HG03342 (cell line): Measurements from ENCODE around the gene MTMR6.

Source experiments
- ATAC-seq: cut with Tn5 transposase; IDR thresholded peaks from one replicate; pipeline ENCODE4 v1.9.1; 2021; ENCODE audit warnings: mild to moderate bottlenecking, moderate library complexity; ENCODE audit not compliant: unreplicated experiment

Gene MTMR6

DNA sequence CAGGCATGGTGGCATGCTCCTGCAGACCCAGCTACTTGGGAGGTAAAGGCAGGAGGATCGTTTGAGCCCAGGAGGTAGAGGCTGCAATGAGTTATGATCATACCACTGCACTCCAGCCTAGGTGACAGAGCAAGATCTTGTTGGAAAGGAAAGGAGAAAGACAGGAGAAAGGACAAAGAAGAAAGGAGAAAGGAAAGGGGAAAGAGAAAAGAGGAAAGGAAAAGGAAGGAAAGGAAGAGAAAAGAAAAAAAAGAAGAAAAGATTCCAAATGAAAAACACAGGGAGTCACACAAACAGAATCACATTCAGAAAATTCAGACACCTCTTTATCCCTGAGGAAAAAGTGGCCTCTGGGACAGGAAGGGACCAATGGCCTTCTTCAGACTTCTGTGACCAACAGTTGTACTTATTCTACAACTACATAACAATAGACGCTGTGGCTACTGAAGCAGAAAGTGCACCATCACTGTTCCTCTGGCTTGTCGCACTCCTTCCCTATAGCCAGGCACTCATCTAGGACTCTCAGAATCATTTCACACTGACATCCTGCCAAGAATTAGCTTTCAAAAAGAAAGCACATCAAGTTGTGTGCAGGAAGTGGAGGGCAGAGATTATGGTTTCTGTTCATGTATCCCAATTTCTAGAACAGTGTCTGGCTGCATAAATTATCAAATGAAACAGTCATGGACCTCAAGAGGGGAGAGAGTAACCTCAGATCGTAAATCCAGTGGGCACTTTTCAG lies 5.9 kb downstream of the MTMR6 start:
- peak; percentile 65 for ATAC-seq

DNA sequence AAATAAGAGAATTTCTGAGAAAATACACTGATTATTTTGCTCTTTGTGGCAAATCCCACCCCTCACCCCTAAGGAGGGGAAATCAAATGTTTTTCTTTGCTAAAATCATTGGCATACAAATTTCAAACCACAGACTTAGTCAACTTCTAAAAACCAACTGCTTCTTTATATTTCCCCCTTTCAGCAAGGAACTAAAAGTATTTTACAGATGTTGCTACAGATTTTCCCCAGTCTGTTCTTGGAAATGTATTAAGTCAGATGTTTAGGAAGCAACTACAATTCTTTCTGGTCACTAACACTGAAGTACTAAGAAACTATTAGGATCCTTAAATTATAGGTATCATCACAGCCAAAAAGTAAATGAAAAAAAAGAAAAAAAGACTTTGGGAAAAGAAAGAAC lies 6.9 kb downstream of the MTMR6 start:
- no peak for ATAC-seq

DNA sequence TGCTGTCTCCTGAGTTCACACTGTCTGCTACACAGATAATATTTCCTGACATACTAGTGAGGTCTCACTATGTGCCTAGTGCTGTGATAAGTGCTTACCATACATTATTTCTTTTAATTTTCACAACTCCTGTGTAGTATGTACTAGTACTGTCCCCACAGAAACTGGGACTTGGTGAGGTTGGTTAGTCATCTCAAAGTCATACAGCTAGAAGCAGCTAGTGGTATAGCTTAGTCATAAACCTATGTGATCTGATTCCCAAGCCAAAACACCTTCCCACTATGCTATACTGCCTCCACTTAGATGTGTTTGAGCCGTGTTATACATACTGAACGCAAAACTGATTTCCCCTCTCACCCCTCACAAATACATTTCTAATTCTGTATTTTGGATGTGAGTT lies 10.5 kb downstream of the MTMR6 start:
- ATAC-seq, result no peak

DNA sequence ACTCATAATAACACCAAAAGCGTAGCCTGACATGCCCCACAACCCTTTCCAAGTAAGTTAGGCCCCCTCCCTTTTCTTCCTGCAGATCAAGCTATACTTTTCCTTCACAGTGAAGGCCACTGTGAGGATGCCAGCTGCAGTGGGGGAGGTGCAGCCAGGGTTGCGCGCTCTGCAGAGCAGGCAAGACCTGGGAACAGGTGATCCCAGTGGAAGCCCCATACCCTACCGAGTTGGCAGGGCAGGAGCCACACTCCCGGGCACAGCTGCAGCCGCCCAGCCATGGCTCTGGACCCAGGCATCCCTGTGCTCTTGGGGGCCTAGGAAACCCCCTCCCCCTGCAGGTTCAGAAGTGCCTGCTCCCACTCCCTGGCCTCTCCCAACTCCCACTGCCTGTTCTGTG lies 18.7 kb downstream of the MTMR6 start:
- no peak for ATAC-seq

DNA sequence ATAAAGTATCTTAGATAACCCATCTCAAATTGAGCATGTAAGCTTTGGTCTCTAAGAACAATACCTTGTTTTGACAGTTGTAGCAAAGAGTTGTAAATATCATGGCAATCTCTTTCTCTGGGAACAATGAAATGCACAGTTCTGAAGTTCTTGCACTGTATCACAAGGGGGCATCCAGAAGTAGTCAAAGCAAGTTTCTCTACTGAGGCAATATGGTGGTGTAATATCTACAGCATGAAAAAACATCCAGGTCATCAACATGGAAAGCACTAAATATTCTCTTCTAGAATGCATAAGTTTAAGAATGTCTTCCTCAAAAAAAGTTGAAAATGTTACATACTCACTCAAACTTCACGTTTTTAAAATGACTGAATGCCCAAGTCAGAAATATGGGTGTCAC lies 19.6 kb downstream of the MTMR6 start:
- no peak for ATAC-seq

DNA sequence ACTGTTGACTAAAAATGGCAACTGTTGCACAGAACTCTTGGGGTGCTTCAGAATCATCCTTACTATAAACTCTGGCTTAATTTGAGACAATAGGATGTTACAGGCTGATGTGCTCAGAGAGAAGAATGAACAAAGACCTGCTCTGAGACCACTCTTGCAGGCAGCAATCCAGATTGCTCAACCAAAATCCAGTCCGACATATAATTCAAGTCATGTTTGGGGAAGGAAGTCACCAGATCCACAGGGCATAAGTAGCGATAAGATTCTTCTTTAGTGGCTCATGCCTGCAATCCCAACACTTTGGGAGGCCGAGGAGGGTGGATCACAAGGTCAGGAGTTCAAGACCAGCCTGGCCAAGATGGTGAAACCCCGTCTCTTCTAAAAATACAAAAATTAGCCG lies 20.6 kb downstream of the MTMR6 start:
- no peak for ATAC-seq

DNA sequence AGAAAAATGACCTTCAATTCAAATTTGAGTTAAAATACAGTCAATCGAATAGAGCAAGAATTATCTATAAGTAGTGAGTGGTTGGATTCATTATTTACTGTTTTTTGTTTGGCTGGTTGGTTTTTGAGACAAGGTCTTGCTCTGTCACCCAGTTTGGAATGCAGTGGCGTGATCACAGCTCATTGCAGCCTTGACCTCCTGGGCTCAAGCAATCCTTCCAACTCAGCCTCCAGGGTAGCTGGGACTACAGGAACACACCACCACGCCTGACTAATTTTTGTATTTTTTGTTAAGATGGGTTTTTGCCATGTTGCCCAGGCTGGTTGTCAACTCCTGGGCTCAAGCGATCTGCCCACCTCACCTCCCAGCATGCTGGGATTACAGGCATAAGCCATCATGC lies 25.0 kb downstream of the MTMR6 start:
- no peak for ATAC-seq

DNA sequence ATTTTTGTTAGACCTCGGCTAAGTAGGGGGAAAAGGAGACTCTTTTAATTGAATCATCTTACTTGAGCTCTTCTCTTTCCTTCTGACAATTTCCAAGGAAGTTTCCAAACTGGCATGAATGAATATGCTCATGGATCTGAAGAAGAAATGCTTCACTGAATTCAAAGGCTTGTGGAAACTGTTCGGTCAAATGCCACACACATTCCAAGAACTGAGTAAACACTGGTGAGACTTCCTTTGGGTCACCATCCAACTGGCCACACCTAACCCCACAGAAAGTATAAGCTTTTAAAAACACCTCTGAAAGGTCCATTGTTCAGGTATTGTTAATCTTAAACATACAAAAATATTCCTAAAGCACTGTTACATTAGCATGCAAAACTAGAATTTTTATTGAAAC lies 33.6 kb downstream of the MTMR6 start:
- ATAC-seq, result no peak

DNA sequence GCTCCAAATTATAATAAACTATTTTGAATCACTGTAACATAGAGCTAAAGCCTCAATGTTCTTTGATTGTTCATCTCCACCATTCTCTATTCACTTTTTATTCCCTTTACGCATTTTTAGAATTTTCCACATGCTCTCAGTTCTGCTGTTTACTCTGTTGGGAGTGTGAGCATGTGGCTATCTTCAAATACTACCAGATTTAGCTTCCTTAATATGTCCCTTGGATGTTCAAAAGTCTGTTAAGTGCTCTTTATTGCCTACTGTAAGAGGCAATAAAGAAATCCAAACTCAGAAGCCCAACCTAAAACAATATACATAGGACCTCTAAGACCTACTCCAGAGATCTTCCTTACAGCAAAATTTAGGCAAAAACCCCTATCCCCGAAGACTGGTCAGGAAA lies 34.5 kb downstream of the MTMR6 start:
- ATAC-seq, result no peak

DNA sequence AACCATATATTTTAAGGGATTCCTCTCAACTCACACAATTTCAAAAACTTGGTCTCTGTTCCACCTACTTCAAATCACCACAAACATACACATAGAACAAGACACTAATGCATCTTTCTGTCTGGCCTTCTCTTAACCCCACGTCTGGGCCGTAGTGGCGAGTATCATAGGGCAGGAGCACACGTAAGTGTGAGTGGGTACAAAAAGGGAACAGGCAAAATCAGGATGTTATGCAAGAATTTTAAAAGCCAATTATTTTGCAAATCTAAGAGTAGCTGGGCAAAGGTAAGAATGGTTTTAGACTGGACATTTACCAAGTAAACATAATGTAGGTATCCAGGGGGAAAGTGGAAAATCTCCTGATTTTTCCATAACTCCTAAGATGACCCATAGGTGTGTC lies 35.1 kb downstream of the MTMR6 start:
- no peak for ATAC-seq

DNA sequence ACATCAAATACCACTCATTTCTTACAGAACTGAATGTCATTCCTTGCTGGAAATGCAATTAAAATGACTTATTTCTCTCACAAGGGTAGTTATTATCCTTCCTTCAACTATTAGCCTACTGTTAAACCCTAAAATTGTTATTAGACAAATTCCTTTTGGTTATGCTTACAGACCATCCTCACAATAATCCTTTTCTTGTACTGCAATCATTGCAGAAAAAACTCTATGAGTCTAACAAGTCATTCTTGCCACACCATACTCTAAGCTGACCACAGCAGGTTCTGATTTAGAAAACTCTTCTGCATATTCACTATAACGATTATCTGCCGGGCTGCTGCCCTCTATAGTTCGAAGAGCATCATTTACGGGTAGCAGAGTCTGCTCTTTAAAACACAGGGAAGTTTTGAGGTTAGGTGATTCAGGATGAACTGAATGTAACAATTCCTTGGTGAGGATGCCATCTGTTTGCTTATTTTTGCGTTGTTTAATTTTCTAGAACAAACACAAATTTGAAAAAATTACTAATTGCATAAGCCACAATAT lies 38.2 kb downstream of the MTMR6 start:
- ATAC-seq, result no peak

DNA sequence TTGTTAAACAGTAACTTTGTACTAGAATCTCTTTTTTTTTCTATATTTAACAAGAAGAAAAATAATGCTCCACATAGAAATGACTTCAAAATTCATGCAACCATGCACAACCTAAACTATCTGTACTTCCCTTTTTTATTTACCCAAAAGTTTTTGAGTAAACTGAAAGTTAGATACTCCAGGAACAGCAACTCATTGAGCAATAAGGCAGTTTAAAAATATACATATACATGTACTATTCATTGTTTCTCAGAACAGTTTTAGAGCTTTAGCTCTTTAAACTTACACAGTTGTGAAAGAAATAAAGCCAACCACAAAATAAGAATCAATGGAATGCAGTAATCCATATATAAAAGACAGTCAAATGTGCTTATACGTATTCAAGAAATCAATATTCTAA lies 39.2 kb downstream of the MTMR6 start:
- ATAC-seq, result no peak

DNA sequence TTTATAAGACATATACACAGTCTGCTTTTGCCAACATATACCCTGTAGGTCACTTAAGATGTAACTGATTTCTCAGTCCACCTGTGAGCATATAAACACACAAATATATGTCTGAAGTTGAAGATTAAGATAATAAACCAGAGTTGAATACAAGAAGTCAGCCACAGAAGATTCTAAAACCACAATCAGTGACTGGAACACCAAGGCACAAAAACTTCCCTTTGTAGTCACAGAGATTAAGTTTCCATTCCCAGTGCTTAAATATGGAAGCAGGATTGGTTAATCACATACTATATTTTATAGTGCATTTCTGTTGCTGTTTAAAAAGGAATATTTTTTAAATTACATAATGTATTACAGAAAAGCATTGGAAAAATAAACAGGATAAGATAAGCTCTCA lies 39.9 kb downstream of the MTMR6 start:
- no peak for ATAC-seq

DNA sequence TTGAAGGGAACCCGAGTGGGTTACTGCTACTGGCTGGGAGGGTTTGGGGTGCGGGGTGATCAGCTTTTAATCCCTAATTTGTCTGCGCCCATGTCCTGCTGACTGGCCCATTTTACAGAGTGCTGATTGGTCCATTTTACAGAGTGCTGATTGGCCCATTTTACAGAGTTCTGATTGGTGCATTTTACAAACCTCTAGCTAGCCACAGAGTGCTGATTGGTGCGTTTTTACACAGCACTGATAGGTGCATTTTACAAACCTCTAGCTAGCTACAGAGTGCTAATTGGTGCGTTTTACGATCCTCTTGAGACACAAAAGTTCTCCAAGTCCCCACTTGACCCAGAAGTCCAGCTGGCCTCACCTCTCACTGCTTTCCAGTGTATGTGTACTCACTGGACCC lies 43.2 kb downstream of the MTMR6 start:
- no peak for ATAC-seq

DNA sequence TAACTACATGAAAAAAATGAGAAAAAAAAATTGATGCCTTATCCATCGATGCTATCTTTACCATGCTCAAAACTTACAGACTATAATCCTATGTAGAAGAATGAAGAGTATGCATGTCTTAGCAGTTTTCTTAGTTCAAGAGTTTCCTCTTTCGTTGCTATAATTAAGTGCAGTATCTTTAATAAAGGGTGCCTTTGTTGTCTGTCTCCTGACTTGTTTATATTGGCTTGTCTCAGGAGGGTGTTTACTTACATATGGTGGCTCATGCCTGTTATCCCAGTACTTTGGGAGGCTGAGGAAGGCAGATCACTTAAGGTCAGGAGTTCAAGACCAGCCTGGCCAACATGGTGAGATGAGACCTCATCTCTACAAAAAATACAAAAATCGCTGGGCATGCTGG lies 44.3 kb downstream of the MTMR6 start:
- no peak for ATAC-seq

DNA sequence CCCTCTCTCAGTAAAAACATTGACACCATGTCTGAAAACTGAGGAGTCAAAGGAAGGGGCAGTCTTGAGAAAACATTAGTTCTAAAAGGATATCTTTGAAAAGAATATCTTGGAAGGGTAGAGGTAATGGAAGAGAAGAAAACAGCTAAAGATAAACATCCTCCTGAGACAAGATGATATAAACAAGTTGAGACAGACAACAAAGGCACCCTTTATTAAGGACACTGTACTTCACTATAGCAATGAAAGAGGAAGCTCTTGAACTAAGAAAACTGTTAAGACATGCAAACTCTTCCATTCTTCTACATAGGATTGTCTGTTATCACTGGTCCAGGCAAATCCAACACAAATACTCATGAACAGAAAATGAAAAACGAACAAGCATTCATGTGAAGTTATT lies 46.3 kb downstream of the MTMR6 start:
- no peak for ATAC-seq

DNA sequence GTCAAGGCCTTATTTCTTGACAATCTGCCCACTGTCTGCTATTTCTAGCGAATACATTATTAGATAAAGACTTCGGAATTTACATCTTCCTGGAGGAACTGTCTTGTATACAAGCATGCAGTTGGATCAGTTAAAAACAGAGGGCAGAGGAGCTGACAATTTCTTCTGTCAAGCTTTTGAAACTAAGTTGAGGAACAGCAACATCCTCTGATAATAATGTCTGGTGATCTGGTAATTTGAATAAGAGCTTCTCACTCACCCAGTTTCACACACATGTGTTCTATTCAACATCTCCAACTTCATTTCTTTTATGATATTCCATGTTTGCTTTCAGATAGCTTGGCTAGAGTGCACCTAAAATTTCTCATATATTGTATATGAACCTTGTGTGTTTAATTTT lies 50.2 kb downstream of the MTMR6 start:
- ATAC-seq, result no peak

DNA sequence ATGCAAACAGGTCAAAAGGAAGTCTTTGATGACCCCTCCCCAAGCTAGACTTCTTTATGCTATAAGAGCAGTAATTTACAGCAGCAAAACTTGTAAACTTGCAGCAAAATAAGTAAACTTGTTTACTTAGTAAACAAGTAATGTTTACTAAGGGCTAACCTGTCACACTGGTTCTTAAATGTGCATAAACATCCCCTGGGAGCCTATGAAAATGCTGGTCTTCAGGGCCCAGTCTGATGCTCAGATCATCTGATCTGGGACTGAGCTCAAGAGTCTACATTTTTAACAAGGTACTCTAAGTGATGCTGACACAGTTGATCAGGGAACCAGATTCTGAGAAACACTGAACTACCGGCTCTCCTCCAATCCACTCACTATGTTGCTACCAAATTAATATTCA lies 53.4 kb downstream of the MTMR6 start:
- ATAC-seq, result no peak

DNA sequence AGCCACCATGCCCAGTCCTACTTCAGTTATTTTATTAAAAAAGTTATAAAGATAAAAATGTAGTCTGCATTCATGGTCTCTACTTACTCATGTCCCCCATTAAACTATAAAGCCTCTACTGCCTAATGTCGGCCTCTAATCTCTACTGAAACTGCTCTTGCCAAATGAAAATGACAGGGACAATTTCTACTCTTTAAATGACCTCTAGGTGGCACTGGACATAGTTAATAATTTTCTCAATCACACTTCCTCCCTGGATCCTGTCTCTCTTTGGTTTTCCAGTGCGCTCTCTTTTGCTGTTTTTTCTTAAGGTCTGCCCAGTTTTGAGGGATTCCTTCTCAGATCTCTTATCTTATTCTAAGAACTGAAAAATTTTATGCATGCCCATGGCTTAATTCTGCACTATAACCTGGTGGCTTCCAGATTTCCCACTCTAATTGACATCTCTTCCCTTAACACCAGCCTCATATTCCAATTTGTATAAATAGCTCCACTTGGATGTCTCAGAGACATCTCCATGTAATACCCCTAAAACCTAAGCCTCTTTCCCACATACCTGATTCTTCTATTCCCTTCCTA lies 54.3 kb downstream of the MTMR6 start:
- ATAC-seq, result no peak

DNA sequence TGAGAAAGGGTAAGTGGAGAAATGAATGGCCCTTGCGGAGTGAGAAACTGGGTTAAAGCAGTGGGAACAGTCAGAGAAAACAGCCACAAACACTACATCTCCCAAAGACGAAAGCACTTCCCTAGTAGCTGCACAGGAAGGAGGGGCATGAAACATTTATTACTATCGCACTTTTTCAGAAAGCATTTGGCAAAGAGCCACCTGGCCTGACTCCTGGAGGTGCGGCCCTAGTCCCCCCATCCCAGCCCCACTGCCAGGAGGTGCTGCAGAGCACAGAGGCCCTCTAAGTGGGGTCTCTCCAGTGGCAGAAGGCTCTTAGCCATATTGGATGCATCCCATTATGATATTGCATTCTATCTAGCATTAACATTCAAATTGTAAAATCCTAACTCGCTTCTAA lies 55.8 kb downstream of the MTMR6 start:
- no peak for ATAC-seq

DNA sequence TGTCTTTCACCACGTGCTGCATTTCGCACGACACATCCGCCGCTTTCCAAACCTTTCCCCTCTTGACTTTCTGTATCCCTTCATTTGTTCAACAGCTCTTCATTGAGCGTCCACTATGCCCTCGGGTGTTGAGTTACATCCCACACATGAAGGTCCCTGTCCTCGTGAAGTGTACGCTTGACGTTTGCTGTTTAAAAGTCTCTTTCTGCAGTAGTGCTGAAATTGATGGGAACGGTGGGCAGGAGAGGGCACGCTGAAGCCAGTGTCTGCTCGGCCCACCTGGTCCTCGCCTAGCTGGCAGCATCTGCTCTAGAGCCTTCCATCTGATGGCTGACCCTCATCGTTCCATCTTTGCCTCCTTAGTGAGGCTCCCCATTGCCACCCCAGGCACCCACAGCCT lies 59.6 kb downstream of the MTMR6 start:
- no peak for ATAC-seq

DNA sequence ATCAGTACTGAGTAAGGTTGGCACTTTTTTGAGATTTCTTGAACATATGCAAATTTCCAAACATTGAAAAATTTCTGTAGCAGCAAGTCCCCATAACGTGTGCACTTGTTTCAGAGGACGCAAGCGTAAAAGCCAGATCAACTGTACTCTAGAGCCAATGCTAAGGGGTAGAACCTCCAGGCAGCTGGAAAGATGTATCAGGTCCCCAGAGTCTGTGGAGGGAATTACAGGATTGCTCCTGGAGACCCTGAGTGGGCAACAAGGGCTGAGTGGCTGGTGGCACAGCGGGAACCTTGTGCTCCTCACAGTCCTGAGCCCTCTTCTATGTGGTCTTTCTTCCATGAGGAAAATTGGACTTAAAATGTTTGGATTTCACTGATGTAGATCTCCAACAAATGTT lies 61.3 kb downstream of the MTMR6 start:
- no peak for ATAC-seq

DNA sequence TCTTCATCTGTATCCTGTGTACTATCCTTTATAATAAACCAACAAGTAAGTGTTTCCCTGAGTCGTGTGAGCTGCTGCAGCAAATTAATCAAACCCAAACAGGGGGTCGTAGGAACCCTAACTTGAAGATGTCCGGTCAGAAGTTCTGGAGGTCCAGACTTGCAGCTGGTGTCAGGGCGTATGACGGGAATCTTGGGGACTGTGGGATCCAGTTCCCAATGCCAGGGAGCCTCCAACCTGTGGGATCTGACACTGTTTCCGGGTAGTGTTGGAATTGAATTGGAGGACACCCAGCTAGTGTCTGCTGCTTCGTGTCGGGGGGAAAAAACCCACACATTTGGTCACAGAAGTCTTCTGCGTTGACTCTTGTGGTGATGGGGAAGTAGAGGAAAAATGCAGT lies 63.1 kb downstream of the MTMR6 start:
- no peak for ATAC-seq
